Measurements from ENCODE around the gene COMMD9. TPM values are rescaled to one million over a fixed set of nuclear protein-coding genes. Genes with fewer than 3 reads are reported as not detected.

Gene COMMD9
- total and polyA plus RNA-seq, 2 of the 8 experiments (the other 6 are each of a cell fraction or from before 2014, with no cell fraction given), result 42.5 to 49.1 TPM

GRCh38 chr11:36224209-36224882, 64.9 kb downstream of the COMMD9 start (continued):
- TF ChIP-seq CHD7 (IDR thresholded peaks at IDR 0.05; ENCODE audit: insufficient replicate concordance, low read length) (no peak), SRF (IDR thresholded peaks at IDR 0.05; ENCODE audit: low read depth, low read length) (no peak), CHD1 (IDR thresholded peaks at IDR 0.05; ENCODE audit: low read depth, low read length) (no peak), TAF1 (IDR thresholded peaks at IDR 0.05; ENCODE audit: low read depth, low read length) (no peak), YY1 (IDR thresholded peaks at IDR 0.05; ENCODE audit: low read depth, low read length) (no peak), BACH1 (IDR thresholded peaks at IDR 0.05; ENCODE audit: low read length) (no peak), SP2 (IDR thresholded peaks at IDR 0.05; ENCODE audit: low read length) (no peak), POU5F1 (IDR thresholded peaks at IDR 0.05; ENCODE audit: low read depth, low read length) (no peak)

Measured in H1 (cell line).